HFF-Myc (cell line): ENCODE data around the gene STARD13.

Experiments
- DNase-seq: peaks from one replicate; pipeline ENCODE4 v3.0.0-alpha.2; 2011; ENCODE audit warnings: low read depth; ENCODE audit errors: extremely low read depth
- H3K4me3 ChIP-seq: replicated peaks from 2 replicates; pipeline ENCODE4 v1.5.1; 2011; ENCODE audit warnings: low read depth, mild to moderate bottlenecking, control low read depth, low read length
- CTCF ChIP-seq: IDR thresholded peaks from 2 replicates; pipeline ENCODE4 v1.5.1; 2012; ENCODE audit warnings: mild to moderate bottlenecking, low read depth, low read length, control low read depth; ENCODE audit errors: missing control alignments

Gene STARD13

GRCh38 chr13:33323801-33324510 lies 38.4 kb upstream of the STARD13 start:
- TF ChIP-seq CTCF: no peak
- H3K4me3 ChIP-seq: no peak overlapping the region
- no peak for DNase-seq

- DNase-seq: no peak
- H3K4me3 ChIP-seq: no peak overlapping the region
- no peak for TF ChIP-seq CTCF
Observed at GRCh38 chr13:33322965-33323668, 37.6 kb upstream of the STARD13 start.

- no peak for TF ChIP-seq CTCF
- H3K4me3 ChIP-seq: no peak overlapping the region
- DNase-seq: no peak
Observed at GRCh38 chr13:33322543-33322809, 36.9 kb upstream of the STARD13 start.

GRCh38 chr13:33321686-33322542 lies 36.4 kb upstream of the STARD13 start:
- TF ChIP-seq CTCF: no peak
- no peak overlapping the region for H3K4me3 ChIP-seq
- no peak for DNase-seq

GRCh38 chr13:33319859-33320258 lies 34.3 kb upstream of the STARD13 start:
- H3K4me3 ChIP-seq: no peak overlapping the region
- no peak for DNase-seq
- TF ChIP-seq CTCF: no peak

- TF ChIP-seq CTCF: no peak
- H3K4me3 ChIP-seq: no peak overlapping the region
- no peak for DNase-seq
Observed at GRCh38 chr13:33318744-33319143, 33.2 kb upstream of the STARD13 start.
